LNCAP (cell line): ENCODE measurements around the gene MGST2.

Experiments used
- CTCF ChIP-seq: fragments of 450-650 bp; IDR thresholded peaks from 2 replicates; pipeline ENCODE4 v1.5.1; 2017; ENCODE audit warnings: mild to moderate bottlenecking

Gene MGST2

DNA sequence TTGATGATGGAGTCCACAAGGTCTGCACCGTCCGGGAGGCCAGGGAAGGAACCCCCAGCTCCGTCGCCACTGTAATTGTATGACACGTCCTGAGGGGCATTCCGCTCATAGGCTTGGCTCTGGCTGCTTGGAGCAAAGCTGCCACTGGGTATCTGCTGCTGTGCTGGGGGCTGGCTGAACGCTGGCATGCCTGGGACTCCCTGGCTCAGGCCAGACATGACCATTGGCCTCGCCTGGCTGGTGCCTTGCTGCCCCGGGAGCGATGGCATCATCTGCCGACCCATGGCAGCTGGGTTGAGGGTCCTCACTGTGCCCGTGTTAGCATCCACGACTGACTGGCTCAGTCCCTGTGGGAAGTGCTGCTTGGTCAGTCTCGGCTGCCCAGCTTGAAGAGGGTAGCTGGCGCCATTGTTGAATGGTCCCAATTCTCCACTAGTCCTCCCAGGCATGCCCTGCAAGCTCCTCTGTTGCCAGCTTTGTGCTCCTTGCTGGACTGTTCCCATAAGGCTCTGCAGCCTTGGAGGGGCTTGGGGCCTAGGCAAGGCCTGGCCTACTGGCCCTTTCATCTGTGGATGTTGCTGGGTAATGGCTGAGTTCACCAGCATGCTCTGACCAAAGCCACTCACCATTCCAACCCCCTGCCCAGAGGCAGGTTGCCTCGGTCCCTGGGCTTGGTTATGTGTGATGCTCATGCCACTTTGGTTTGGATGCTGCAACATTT lies 53.9 kb downstream of the MGST2 start:
- TF ChIP-seq CTCF, result no peak

DNA sequence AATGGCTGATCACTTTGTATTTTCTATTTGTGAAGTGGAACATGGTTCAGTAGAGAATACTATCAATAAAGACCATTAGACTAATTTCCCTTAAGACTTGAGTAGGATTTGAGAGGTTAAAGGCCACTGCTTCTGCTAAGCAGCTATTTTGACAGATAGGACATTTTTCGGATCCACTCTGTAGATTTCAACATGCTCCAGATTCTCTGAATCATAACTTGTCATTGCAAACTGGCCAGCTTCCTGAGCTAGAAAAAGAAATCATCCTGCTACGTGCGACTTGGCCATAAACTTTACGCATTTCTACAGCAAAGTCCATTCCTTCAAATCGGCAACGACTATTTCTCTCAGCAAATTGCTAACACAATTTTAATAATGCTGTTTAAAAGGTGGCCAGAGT lies 55.2 kb downstream of the MGST2 start:
- TF ChIP-seq CTCF, result no peak

DNA sequence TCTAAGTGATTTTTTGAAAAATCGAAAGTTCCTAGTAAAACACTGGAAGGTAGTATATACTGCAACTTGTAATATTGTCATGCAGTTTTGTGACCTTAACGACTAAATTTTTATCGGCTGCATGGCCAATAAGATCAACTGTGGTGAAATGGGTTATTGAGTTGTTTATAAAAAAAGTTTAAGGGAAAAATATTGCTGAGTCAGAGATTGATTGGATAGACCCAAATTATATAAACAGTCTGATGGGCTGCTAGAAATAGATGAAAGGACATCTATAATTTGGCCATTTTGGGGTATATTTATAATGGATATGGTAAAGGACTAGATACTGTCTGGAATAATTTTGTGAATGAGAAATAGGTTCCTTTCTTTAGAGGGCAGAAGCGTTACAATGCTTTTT lies 56.2 kb downstream of the MGST2 start:
- TF ChIP-seq CTCF, result no peak

DNA sequence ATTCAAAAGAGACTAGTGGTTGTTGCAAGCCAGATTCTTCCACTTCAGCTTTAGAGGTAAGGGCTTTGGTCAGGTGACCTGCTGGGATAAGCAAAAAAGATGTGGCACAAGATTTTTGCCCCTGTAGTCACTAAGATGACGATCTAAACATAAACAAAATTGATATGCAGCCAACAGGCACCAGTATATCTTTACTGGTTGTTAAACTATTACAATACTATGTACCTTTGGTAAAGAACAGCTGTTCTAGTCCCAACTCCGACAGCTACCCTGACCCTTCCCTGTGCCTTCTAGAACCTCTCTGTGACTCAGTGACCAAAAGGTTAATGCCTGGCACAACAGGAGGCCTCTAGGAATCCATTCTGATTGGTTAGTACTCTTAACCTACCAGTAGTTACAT lies 59.6 kb downstream of the MGST2 start:
- no peak for TF ChIP-seq CTCF

DNA sequence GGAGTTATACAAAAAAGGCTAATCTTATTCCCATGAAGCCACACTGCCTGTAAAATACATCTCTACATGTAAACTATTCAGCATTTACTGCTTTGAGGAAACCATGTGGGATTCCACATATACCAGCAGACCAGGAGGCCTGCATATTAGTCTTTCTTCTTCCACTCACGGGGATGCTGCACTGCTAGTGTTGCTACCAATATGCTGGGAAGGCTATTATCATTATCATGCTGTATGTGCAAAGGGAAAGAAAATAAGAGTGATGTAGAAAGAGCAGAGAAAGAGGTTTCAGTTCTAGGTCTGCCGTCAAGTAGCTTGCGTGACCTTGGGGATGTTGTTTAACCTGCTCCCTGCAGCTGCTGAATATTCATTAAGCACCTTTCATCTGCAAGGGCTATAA lies 61.0 kb downstream of the MGST2 start:
- no peak for TF ChIP-seq CTCF

- TF ChIP-seq CTCF, result no peak
Observed at GRCh38 chr4:139728146-139728545, 62.5 kb downstream of the MGST2 start.

- no peak for TF ChIP-seq CTCF
Observed at GRCh38 chr4:139728840-139729239, 63.2 kb downstream of the MGST2 start.
